ENCODE measurements around the gene TEC.

TEC gene

DNA sequence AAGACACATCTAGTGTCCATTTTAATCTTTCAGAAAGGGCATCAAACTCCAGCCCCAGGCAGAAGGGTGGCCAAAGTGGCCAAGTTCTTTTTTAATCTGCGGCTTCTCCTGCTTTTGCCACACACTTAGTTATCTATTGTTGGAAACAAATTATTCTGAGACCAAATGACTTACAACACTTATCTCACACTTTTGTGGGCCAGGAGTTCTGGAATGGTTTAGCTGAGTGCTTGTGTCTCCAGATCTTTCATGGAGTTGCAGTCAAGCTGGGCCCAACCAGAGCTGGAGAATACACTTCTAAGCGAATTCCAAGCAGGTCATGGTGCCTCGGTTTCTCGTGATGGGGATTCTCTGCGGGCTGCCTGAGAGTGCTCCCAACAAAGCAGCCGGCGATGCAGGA lies 139.5 kb downstream of the TEC start:
- in situ Hi-C loops (cut with MboI; ENCODE audit: low pct_unique_long_range_greater_than_20kb, low sequenced_read_pairs, unreplicated experiment) = loop anchor here (25.0 kb wide), 1 partner anchor 407 kb away; no protein-coding TSS in a partner anchor
- TF ChIP-seq, protein P1, sequence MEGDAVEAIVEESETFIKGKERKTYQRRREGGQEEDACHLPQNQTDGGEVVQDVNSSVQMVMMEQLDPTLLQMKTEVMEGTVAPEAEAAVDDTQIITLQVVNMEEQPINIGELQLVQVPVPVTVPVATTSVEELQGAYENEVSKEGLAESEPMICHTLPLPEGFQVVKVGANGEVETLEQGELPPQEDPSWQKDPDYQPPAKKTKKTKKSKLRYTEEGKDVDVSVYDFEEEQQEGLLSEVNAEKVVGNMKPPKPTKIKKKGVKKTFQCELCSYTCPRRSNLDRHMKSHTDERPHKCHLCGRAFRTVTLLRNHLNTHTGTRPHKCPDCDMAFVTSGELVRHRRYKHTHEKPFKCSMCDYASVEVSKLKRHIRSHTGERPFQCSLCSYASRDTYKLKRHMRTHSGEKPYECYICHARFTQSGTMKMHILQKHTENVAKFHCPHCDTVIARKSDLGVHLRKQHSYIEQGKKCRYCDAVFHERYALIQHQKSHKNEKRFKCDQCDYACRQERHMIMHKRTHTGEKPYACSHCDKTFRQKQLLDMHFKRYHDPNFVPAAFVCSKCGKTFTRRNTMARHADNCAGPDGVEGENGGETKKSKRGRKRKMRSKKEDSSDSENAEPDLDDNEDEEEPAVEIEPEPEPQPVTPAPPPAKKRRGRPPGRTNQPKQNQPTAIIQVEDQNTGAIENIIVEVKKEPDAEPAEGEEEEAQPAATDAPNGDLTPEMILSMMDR (IDR thresholded peaks at IDR 0.05; ENCODE audit: extremely low read depth, insufficient read depth, missing control alignments) = no peak
- no peak for DNase-seq (ENCODE audit: low spot score)

DNA sequence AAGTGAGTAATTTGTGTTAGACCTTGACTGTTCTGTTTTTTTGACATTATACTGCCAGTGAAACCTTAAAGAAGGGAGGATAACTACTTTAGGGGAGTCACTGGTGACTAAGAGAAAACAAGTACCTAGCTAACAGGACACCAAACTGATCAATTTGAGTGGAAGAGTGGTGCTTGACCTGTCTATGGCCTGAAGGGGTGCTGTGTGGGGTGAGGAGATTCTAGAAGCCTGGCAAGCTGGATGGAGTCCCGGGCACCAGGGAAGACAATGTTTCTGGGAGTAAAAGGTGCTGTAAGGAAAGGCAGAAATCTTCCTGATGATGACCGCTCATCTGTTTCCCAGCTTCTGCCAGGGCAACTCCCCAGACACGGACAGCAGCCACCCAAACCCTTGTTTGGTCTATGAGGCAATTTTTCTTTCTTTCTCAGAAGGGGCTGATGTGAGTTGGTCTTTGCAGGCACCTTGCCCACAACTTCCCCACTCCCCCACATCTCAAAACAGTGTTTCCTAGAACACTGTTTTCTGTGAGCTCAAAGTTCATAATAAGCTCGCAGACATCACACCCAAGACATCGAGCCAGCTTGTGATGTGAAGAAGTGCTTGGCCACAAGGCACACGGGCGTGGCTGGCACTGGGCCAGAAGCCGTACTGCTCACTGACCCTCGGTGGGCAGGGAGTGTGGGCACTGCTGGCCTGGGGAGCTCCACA lies 140.2 kb downstream of the TEC start:
- in situ Hi-C loops (cut with MboI; ENCODE audit: low pct_unique_long_range_greater_than_20kb, low sequenced_read_pairs, unreplicated experiment) = loop anchor here (25.0 kb wide), 1 partner anchor 408 kb away; no protein-coding TSS in a partner anchor
- DNase-seq (ENCODE audit: low spot score) = no peak
- TF ChIP-seq, protein P1 (IDR thresholded peaks at IDR 0.05; ENCODE audit: extremely low read depth, insufficient read depth, missing control alignments) = peak; percentile 10

DNA sequence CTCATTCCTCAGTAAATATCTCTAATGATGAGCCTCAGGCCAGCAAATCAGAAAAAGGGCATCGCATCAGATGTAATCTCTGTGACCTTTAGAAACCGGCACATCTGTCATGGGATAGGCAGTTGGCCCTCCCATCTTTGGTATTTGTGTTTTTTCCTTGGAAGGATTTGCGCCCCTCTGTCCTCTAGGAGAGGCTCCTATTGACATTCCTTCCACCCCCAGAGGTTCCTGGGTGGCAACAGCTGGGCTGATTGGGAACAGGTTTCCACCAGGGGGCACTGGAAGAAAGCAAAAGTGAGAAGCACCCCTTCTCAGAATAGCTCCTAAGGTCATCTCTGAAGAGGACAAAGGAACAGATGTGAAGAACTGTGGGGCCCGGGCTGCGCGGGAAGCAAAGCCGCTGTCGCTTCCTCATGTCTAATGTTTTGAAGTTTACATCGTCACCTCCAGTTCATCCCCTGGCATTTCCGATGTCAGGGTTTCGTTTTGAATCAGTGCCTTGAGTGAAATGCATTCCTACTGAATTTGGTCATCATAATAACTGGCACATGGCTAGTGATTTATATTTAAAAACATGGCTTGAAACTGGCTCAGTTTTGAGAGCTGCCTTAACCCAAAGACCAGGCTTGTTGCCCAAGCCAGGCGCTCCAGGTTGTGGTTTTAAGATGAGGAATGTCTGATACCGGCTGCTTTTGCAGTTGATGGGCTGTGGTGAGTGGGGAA lies 141.8 kb downstream of the TEC start:
- peak; percentile 55 for DNase-seq (ENCODE audit: low spot score)
- in situ Hi-C loops (cut with MboI; ENCODE audit: low pct_unique_long_range_greater_than_20kb, low sequenced_read_pairs, unreplicated experiment) = loop anchor here (25.0 kb wide), 1 partner anchor 409 kb away; no protein-coding TSS in a partner anchor
- TF ChIP-seq, protein P1 (IDR thresholded peaks at IDR 0.05; ENCODE audit: extremely low read depth, insufficient read depth, missing control alignments) = peak; percentile 54

DNA sequence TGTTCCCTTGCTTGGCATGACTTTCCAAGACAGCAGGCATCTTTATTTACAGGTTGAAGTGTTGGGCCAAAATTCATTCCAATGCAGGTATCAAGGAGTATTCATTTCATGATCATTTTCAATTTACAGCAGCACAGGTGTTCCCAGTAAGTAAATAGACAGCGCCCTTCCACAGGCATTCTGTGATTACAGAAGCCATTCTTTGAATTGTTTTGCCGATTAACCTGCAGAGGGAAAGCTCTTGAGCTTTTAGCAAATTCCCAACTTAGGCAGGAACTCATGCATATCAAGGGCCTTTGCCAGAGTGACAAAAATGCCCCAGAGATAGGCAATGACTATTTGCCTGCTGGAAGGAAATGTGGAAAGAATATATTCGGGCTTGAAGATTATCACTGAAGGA lies 142.4 kb downstream of the TEC start:
- TF ChIP-seq, protein P1 (IDR thresholded peaks at IDR 0.05; ENCODE audit: extremely low read depth, insufficient read depth, missing control alignments) = no peak
- in situ Hi-C loops (cut with MboI; ENCODE audit: low pct_unique_long_range_greater_than_20kb, low sequenced_read_pairs, unreplicated experiment) = loop anchor here (25.0 kb wide), 1 partner anchor 410 kb away; no protein-coding TSS in a partner anchor
- DNase-seq (ENCODE audit: low spot score) = no peak

DNA sequence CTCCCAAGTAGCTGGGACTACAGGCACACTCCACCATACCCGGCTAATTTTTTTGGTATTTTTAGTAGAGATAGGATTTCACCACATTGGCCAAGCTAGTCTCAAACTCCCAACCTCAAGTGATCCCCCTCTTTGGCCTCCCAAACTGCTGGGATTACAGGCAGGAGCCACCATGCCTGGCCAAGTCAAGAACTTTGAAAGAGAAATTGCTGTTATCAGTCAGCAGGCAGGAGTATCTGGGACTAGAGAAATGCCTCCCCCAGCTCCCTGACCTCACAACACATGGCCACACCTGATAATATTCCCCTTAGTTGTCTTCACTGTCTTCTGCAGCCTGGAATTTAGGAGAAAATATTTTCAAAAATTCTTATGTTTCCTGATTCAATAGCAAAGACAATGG lies 143.0 kb downstream of the TEC start:
- no peak for DNase-seq (ENCODE audit: low spot score)
- TF ChIP-seq, protein P1 (IDR thresholded peaks at IDR 0.05; ENCODE audit: extremely low read depth, insufficient read depth, missing control alignments) = no peak
- in situ Hi-C loops (cut with MboI; ENCODE audit: low pct_unique_long_range_greater_than_20kb, low sequenced_read_pairs, unreplicated experiment) = loop anchor here (25.0 kb wide), 1 partner anchor 411 kb away; no protein-coding TSS in a partner anchor

DNA sequence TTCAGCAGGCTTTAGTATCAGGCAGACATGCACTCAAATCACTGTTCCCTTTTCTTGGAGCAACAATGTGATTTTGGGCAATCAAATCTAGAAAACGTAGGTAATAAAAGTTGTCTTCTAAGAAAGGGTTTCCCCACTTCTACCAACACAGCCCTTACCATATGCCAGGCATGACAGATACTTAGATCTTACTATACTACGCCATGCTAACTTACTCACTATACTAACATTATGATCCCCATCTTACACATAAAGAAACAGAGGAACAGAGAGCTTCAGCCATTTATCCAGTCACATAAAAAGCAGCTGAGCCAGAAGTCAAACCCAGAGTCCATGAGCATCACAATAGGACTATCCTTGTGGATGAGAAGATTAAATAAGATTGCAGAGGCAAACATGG lies 144.8 kb downstream of the TEC start:
- TF ChIP-seq, protein P1 (IDR thresholded peaks at IDR 0.05; ENCODE audit: extremely low read depth, insufficient read depth, missing control alignments) = no peak
- in situ Hi-C loops (cut with MboI; ENCODE audit: low pct_unique_long_range_greater_than_20kb, low sequenced_read_pairs, unreplicated experiment) = loop anchor here (25.0 kb wide), 1 partner anchor 412 kb away; no protein-coding TSS in a partner anchor
- DNase-seq (ENCODE audit: low spot score) = no peak
